Activated CD8-positive, alpha-beta memory T cell treated with anti-CD3 and anti-CD28 coated beads, Interleukin-2, amount 10 ng/mL, durations not matched to agents 7 days and 5 days (primary cell): ENCODE measurements around the gene PLXNB2. TPM values are rescaled to one million over a fixed set of nuclear protein-coding genes. Genes with fewer than 3 reads are reported as not detected.
A peak's percentile ranks its signal among the peaks of the same experiment; 100 is the strongest.

ENCODE experiments used
- ATAC-seq: fragments of 150-1000 bp; cut with Tn5 transposase; one replicate; pipeline ENCODE4 v1.10.0; 2021; ENCODE audit warnings: moderate library complexity
- CTCF ChIA-PET: fragments of 350-600 bp; sonication (Branson Sonifier 250); formaldehyde crosslinking; loops from one replicate; lab custom pipeline; 2021; ENCODE audit warnings: antibody characterized with exemption; lab: Charles Lee
- DNase-seq: peaks from one replicate; pipeline ENCODE4 v3.0.0-alpha.2; 2020
- H3K27ac Mint-ChIP-seq: one replicate; pipeline ENCODE4 v1.8.0; 2021; ENCODE audit warnings: mild to moderate bottlenecking, mixed read lengths
- H3K27me3 Mint-ChIP-seq: one replicate; pipeline ENCODE4 v1.8.0; 2021; ENCODE audit warnings: mixed read lengths
- H3K36me3 Mint-ChIP-seq: one replicate; pipeline ENCODE4 v1.8.0; 2021; ENCODE audit warnings: mild to moderate bottlenecking, mixed read lengths
- H3K4me1 Mint-ChIP-seq: one replicate; pipeline ENCODE4 v1.8.0; 2021; ENCODE audit warnings: mixed read lengths
- H3K4me3 Mint-ChIP-seq: one replicate; pipeline ENCODE4 v1.8.0; 2021; ENCODE audit warnings: mild to moderate bottlenecking, moderate library complexity, mixed read lengths
- H3K9me3 Mint-ChIP-seq: one replicate; pipeline ENCODE4 v1.8.0; 2022; ENCODE audit warnings: low read depth, mixed read lengths
- total RNA-seq, 2 experiments: library from RNA; stranded (reverse); gene quantifications; one replicate each; pipeline ENCODE4 v1.2.3, GENCODE V29; 2021

Gene PLXNB2
- total RNA-seq, 2 experiments from 2014 or later: 23.4 to 26.6 TPM

- H3K27ac Mint-ChIP-seq: no peak overlapping the region
- H3K4me1 Mint-ChIP-seq: peaks cover 5% of the 10 kb centered on the region
- DNase-seq: no peak
- no peaks in the 10 kb centered on the region for H3K9me3 Mint-ChIP-seq
- H3K4me3 Mint-ChIP-seq: no peak overlapping the region
- H3K27me3 Mint-ChIP-seq: no peaks in the 10 kb centered on the region
- ATAC-seq: no peak
- CTCF ChIA-PET: interaction anchor here (0.8 to 2.9 kb wide), 3 partner anchors 10 to 44 kb away, joined by 3 to 13 read pairs (median 4); partner anchors contain the start of gene PLXNB2
- H3K36me3 Mint-ChIP-seq: no peaks in the 10 kb centered on the region
Observed at GRCh38 chr22:50320116-50320515, 12.7 kb upstream of the PLXNB2 start.

GRCh38 chr22:50319503-50319951 is 12.1 kb upstream of the PLXNB2 start:
- CTCF ChIA-PET: interaction anchor here (2.8 to 2.9 kb wide), 2 partner anchors 8 to 43 kb away, joined by 11 to 13 read pairs; partner anchors contain the start of gene DENND6B

GRCh38 chr22:50318698-50319411 is 11.4 kb upstream of the PLXNB2 start:
- DNase-seq (no peak), ATAC-seq (no peak)
- no peaks in the 10 kb centered on the region for H3K36me3 Mint-ChIP-seq
- CTCF ChIA-PET: interaction anchor here (2.8 kb wide), 1 partner anchor 8 kb away, joined by 11 read pairs; the partner anchor contains the start of gene DENND6B
- no peaks in the 10 kb centered on the region for H3K27me3 Mint-ChIP-seq
- no peak overlapping the region for H3K27ac Mint-ChIP-seq
- peaks cover 13% of the 10 kb centered on the region for H3K4me1 Mint-ChIP-seq
- no peaks in the 10 kb centered on the region for H3K9me3 Mint-ChIP-seq
- no peak overlapping the region for H3K4me3 Mint-ChIP-seq

More at GRCh38 chr22:50319503-50319951, 12.1 kb upstream of the PLXNB2 start:
- Mint-ChIP-seq H3K27ac (no peak overlapping the region), H3K4me3 (no peak overlapping the region), H3K36me3 (no peaks in the 10 kb centered on the region), H3K4me1 (peaks cover 10% of the 10 kb centered on the region), H3K27me3 (no peaks in the 10 kb centered on the region), H3K9me3 (no peaks in the 10 kb centered on the region)
- ATAC-seq: no peak
- no peak for DNase-seq

- CTCF ChIA-PET: interaction anchor here (2.8 kb wide), 1 partner anchor 9 kb away, joined by 11 read pairs; the partner anchor contains the start of gene DENND6B
- peaks cover 15% of the 10 kb centered on the region for H3K4me1 Mint-ChIP-seq
Observed at GRCh38 chr22:50318356-50318697, 10.9 kb upstream of the PLXNB2 start.

GRCh38 chr22:50317674-50318073 is 10.2 kb upstream of the PLXNB2 start:
- Mint-ChIP-seq H3K27ac (no peak overlapping the region), H3K36me3 (no peaks in the 10 kb centered on the region), H3K9me3 (no peaks in the 10 kb centered on the region), H3K4me3 (no peak overlapping the region), H3K27me3 (no peaks in the 10 kb centered on the region), H3K4me1 (peaks cover 15% of the 10 kb centered on the region)
- DNase-seq (no peak), ATAC-seq (no peak)
- CTCF ChIA-PET: interaction anchor here (2.8 kb wide), 1 partner anchor 9 kb away, joined by 11 read pairs; the partner anchor contains the start of gene DENND6B

More at GRCh38 chr22:50318356-50318697, 10.9 kb upstream of the PLXNB2 start:
- no peak overlapping the region for H3K27ac Mint-ChIP-seq
- H3K9me3 Mint-ChIP-seq: no peaks in the 10 kb centered on the region
- no peak for DNase-seq
- ATAC-seq: no peak
- no peak overlapping the region for H3K4me3 Mint-ChIP-seq
- no peaks in the 10 kb centered on the region for H3K36me3 Mint-ChIP-seq
- no peaks in the 10 kb centered on the region for H3K27me3 Mint-ChIP-seq

- H3K9me3 Mint-ChIP-seq: no peaks in the 10 kb centered on the region
- DNase-seq (no peak), ATAC-seq (no peak)
- H3K27ac Mint-ChIP-seq: no peak overlapping the region
- H3K4me3 Mint-ChIP-seq: no peak overlapping the region
- no peaks in the 10 kb centered on the region for H3K27me3 Mint-ChIP-seq
- H3K4me1 Mint-ChIP-seq: peaks cover 15% of the 10 kb centered on the region
- H3K36me3 Mint-ChIP-seq: no peaks in the 10 kb centered on the region
- CTCF ChIA-PET: interaction anchor here (2.8 kb wide), 1 partner anchor 10 kb away, joined by 11 read pairs; the partner anchor contains the start of gene DENND6B
Observed at GRCh38 chr22:50317178-50317577, 9.7 kb upstream of the PLXNB2 start.

- DNase-seq (no peak), ATAC-seq (no peak)
- Mint-ChIP-seq H3K4me1 (peaks cover 15% of the 10 kb centered on the region), H3K36me3 (no peaks in the 10 kb centered on the region), H3K4me3 (no peak overlapping the region), H3K9me3 (no peaks in the 10 kb centered on the region), H3K27me3 (no peaks in the 10 kb centered on the region), H3K27ac (no peak overlapping the region)
- CTCF ChIA-PET: interaction anchor here (0.7 to 2.8 kb wide), 6 partner anchors 9 to 40 kb away, joined by 3 to 11 read pairs (median 6); partner anchors contain the start of gene DENND6B
Observed at GRCh38 chr22:50316114-50317065, 8.9 kb upstream of the PLXNB2 start.

GRCh38 chr22:50315289-50316113 is 8.1 kb upstream of the PLXNB2 start:
- no peaks in the 10 kb centered on the region for H3K9me3 Mint-ChIP-seq
- no peaks in the 10 kb centered on the region for H3K36me3 Mint-ChIP-seq
- CTCF ChIA-PET: interaction anchor here (0.6 to 2.0 kb wide), 13 partner anchors 8 to 306 kb away, joined by 3 to 13 read pairs (median 4); partner anchors contain the start of gene DENND6B
- H3K4me3 Mint-ChIP-seq: peak overlapping the region; percentile 44
- DNase-seq (no peak), ATAC-seq (no peak)
- H3K27ac Mint-ChIP-seq: peak overlapping the region; percentile 66
- H3K4me1 Mint-ChIP-seq: peaks cover 15% of the 10 kb centered on the region
- H3K27me3 Mint-ChIP-seq: no peaks in the 10 kb centered on the region

GRCh38 chr22:50314455-50315288 is 7.2 kb upstream of the PLXNB2 start:
- Mint-ChIP-seq H3K36me3 (no peaks in the 10 kb centered on the region), H3K9me3 (no peaks in the 10 kb centered on the region), H3K27me3 (no peaks in the 10 kb centered on the region), H3K27ac (peak overlapping the region; percentile 93), H3K4me1 (peaks cover 15% of the 10 kb centered on the region), H3K4me3 (peak overlapping the region; percentile 84)
- peak; percentile 96 for ATAC-seq
- CTCF ChIA-PET: interaction anchor here (0.6 to 2.0 kb wide), 12 partner anchors 9 to 307 kb away, joined by 3 to 13 read pairs (median 4); no protein-coding TSS in a partner anchor
- peak; percentile 92 for DNase-seq

- Mint-ChIP-seq H3K4me1 (peaks cover 15% of the 10 kb centered on the region), H3K27ac (peak overlapping the region; percentile 93), H3K9me3 (no peaks in the 10 kb centered on the region), H3K4me3 (peak overlapping the region; percentile 84), H3K27me3 (no peaks in the 10 kb centered on the region), H3K36me3 (no peaks in the 10 kb centered on the region)
- no peak for DNase-seq
- no peak for ATAC-seq
- CTCF ChIA-PET: interaction anchor here (0.8 to 2.0 kb wide), 9 partner anchors 9 to 187 kb away, joined by 3 to 13 read pairs (median 3); no protein-coding TSS in a partner anchor
Observed at GRCh38 chr22:50314081-50314454, 6.6 kb upstream of the PLXNB2 start.

GRCh38 chr22:50313600-50313999 is 6.2 kb upstream of the PLXNB2 start:
- ATAC-seq: no peak
- peak overlapping the region; percentile 84 for H3K4me3 Mint-ChIP-seq
- H3K27ac Mint-ChIP-seq: peak overlapping the region; percentile 93
- H3K9me3 Mint-ChIP-seq: no peaks in the 10 kb centered on the region
- CTCF ChIA-PET: interaction anchor here (0.8 to 2.0 kb wide), 6 partner anchors 9 to 185 kb away, joined by 3 to 13 read pairs (median 4); no protein-coding TSS in a partner anchor
- DNase-seq: no peak
- H3K27me3 Mint-ChIP-seq: no peaks in the 10 kb centered on the region
- no peaks in the 10 kb centered on the region for H3K36me3 Mint-ChIP-seq
- peaks cover 17% of the 10 kb centered on the region for H3K4me1 Mint-ChIP-seq
